ENCODE results near the gene FHIT. TPM values are rescaled to one million over a fixed set of nuclear protein-coding genes. Genes with fewer than 3 reads are reported as not detected.
"Not testable (repeated sequence)": the region's sequence is repeated elsewhere in the genome, so short reads cannot be mapped to it uniquely, and the experiment has no call there.

Gene FHIT
- total and polyA plus RNA-seq, 2 experiments from 2014 or later: 9.7 to 16.2 TPM

DNA sequence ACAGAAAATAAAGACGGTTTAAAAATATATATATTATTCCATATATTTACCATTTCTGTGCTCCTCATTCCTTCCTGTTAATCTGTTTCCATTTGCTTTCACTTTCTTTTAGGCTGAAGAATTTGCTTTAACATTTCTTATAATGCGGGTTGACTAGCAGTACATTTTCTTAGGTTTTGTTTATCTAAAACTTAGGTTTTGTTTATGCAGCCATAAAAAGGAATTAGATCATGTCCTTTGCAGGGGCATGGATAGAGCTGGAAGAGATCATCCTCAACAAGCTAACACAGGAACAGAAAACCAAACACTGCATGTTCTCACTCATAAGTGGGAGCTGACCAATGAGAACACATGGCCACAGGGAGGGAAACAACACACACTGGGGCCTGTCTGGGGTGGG is 578.1 kb downstream of the FHIT start:
- Histone ChIP-seq H3K4me3 (no peak overlapping the region), H4K20me1 (ENCODE audit: insufficient read depth, poor library complexity, severe bottlenecking) (no peaks in the 10 kb centered on the region), H3K36me3 (replicated peaks; ENCODE audit: insufficient read depth, low read depth) (no peaks in the 10 kb centered on the region), H3K27ac (no peak overlapping the region), H2AFZ (no peak overlapping the region), H3K27me3 (no peaks in the 10 kb centered on the region), H3K4me1 (ENCODE audit: insufficient read depth) (no peaks in the 10 kb centered on the region), H3K9me3 (ENCODE audit: low read depth) (no peaks in the 10 kb centered on the region), H3K79me2 (no peaks in the 10 kb centered on the region), H3K4me2 (no peak overlapping the region), H3K9me2 (replicated peaks; ENCODE audit: insufficient read depth) (no peaks in the 10 kb centered on the region)
- 32% methylated on average over 2 of the region's 2 CpGs for WGBS (ENCODE audit: low lambda C conversion rate, missing lambda C conversion rate)
- TF ChIP-seq EZH2phosphoT487 (IDR thresholded peaks at IDR 0.05; ENCODE audit: low read depth, severe bottlenecking, unreplicated experiment) (no peak), EZH2 (IDR thresholded peaks at IDR 0.05; ENCODE audit: borderline replicate concordance) (no peak)
- TF ChIP-seq, protein P1, sequence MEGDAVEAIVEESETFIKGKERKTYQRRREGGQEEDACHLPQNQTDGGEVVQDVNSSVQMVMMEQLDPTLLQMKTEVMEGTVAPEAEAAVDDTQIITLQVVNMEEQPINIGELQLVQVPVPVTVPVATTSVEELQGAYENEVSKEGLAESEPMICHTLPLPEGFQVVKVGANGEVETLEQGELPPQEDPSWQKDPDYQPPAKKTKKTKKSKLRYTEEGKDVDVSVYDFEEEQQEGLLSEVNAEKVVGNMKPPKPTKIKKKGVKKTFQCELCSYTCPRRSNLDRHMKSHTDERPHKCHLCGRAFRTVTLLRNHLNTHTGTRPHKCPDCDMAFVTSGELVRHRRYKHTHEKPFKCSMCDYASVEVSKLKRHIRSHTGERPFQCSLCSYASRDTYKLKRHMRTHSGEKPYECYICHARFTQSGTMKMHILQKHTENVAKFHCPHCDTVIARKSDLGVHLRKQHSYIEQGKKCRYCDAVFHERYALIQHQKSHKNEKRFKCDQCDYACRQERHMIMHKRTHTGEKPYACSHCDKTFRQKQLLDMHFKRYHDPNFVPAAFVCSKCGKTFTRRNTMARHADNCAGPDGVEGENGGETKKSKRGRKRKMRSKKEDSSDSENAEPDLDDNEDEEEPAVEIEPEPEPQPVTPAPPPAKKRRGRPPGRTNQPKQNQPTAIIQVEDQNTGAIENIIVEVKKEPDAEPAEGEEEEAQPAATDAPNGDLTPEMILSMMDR (IDR thresholded peaks at IDR 0.05; ENCODE audit: poor library complexity): no peak
- no peak for DNase-seq (ENCODE audit: low spot score)

DNA sequence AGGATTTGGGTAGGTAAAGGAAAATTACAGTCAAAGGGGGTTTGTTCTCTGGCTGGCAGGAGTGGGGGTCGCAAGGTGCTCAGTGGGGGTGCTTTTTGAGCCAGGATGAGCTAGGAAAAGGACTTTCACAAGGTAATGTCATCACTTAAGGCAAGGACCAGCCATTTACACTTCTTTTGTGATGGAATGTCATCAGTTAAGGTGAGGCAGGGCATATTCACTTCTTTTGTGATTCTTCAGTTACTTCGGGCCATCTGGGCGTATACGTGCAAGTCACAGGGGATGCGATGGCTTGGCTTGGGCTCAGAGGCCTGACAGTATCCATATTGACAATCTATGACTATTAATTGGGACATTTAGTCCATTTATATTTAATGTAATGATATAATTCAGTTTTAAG is 578.9 kb downstream of the FHIT start:
- H3K36me3 ChIP-seq (replicated peaks; ENCODE audit: insufficient read depth, low read depth); H3K27ac ChIP-seq; H3K79me2 ChIP-seq; DNase-seq (ENCODE audit: low spot score); H3K9me3 ChIP-seq (ENCODE audit: low read depth); H4K20me1 ChIP-seq (ENCODE audit: insufficient read depth, poor library complexity, severe bottlenecking); H2AFZ ChIP-seq; H3K4me2 ChIP-seq; H3K9me2 ChIP-seq (replicated peaks; ENCODE audit: insufficient read depth); H3K4me1 ChIP-seq (ENCODE audit: insufficient read depth); H3K27me3 ChIP-seq; H3K4me3 ChIP-seq: not testable (repeated sequence)
- WGBS (ENCODE audit: low lambda C conversion rate, missing lambda C conversion rate): 84% methylated on average over 5 of the region's 5 CpGs

DNA sequence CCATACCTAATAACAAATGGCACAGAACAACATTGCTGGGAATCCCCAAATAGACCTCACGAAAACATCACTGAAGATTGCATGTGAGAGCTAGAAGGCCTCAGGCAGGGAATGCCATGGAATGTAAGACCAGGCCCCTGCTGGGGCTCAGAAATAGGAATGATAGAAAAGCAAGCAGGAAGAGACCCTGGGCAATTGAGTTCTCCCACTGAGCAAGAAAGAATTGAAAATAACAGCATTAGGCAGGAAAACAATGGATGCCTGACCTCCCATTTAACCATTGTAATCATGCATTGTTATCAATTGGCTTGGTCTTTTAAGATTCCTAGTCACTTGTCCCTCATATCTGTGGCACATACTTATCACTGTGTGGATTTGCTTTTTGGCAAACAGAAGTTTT is 581.6 kb downstream of the FHIT start:
- no peaks in the 10 kb centered on the region for H3K4me1 ChIP-seq (ENCODE audit: insufficient read depth)
- H3K4me3 ChIP-seq: no peak overlapping the region
- H3K27me3 ChIP-seq: no peaks in the 10 kb centered on the region
- no peaks in the 10 kb centered on the region for H3K36me3 ChIP-seq (replicated peaks; ENCODE audit: insufficient read depth, low read depth)
- no peaks in the 10 kb centered on the region for H4K20me1 ChIP-seq (ENCODE audit: insufficient read depth, poor library complexity, severe bottlenecking)
- DNase-seq (ENCODE audit: low spot score): no peak
- no peak overlapping the region for H2AFZ ChIP-seq
- no peak overlapping the region for H3K4me2 ChIP-seq
- TF ChIP-seq EZH2 (IDR thresholded peaks at IDR 0.05; ENCODE audit: borderline replicate concordance) (no peak), EZH2phosphoT487 (IDR thresholded peaks at IDR 0.05; ENCODE audit: low read depth, severe bottlenecking, unreplicated experiment) (no peak)
- TF ChIP-seq, protein P1 (IDR thresholded peaks at IDR 0.05; ENCODE audit: poor library complexity): no peak
- WGBS (ENCODE audit: low lambda C conversion rate, missing lambda C conversion rate): 67% methylated on average over 1 of the region's 1 CpG
- H3K9me2 ChIP-seq (replicated peaks; ENCODE audit: insufficient read depth): no peaks in the 10 kb centered on the region
- H3K79me2 ChIP-seq: no peaks in the 10 kb centered on the region
- H3K9me3 ChIP-seq (ENCODE audit: low read depth): no peaks in the 10 kb centered on the region
- no peak overlapping the region for H3K27ac ChIP-seq

DNA sequence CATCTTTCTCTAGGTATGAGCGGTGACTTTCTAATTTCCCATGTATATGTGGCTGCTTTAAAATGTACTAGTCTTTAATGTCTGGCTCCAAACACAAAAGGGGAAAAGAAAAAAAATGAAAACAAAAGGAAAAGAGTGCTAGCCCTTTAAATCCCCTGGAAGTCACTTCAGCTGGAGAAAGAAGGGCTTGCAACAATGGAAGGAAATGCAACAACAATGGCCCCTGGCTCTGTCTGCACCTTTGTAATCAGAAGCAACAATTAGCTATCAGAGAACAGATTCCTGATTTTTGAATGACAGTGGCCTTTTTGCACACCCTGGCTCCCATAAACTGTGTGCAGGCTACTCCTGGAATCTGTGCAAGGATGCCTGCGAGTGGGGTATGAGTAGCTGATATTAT is 591.2 kb downstream of the FHIT start:
- Histone ChIP-seq H2AFZ (no peak overlapping the region), H3K9me3 (ENCODE audit: low read depth) (no peaks in the 10 kb centered on the region)
- 95% methylated on average over 2 of the region's 2 CpGs for WGBS (ENCODE audit: low lambda C conversion rate, missing lambda C conversion rate)

More for the DNA sequence above, 591.2 kb downstream of the FHIT start:
- no peaks in the 10 kb centered on the region for H3K4me1 ChIP-seq (ENCODE audit: insufficient read depth)
- no peaks in the 10 kb centered on the region for H3K27me3 ChIP-seq
- DNase-seq (ENCODE audit: low spot score): no peak
- no peaks in the 10 kb centered on the region for H3K36me3 ChIP-seq (replicated peaks; ENCODE audit: insufficient read depth, low read depth)
- H3K79me2 ChIP-seq: no peaks in the 10 kb centered on the region
- H3K4me3 ChIP-seq: no peak overlapping the region
- H3K27ac ChIP-seq: no peak overlapping the region
- no peaks in the 10 kb centered on the region for H3K9me2 ChIP-seq (replicated peaks; ENCODE audit: insufficient read depth)
- H3K4me2 ChIP-seq: no peak overlapping the region
- H4K20me1 ChIP-seq (ENCODE audit: insufficient read depth, poor library complexity, severe bottlenecking): no peaks in the 10 kb centered on the region
- TF ChIP-seq EZH2 (IDR thresholded peaks at IDR 0.05; ENCODE audit: borderline replicate concordance): no peak
- no peak for TF ChIP-seq EZH2phosphoT487 (IDR thresholded peaks at IDR 0.05; ENCODE audit: low read depth, severe bottlenecking, unreplicated experiment)
- TF ChIP-seq, protein P1 (IDR thresholded peaks at IDR 0.05; ENCODE audit: poor library complexity): no peak

All from hepatocyte (in vitro differentiated cells).